CD14-positive monocyte (primary cell): ENCODE measurements around the gene MVB12B. TPM values are rescaled to one million over a fixed set of nuclear protein-coding genes. Genes with fewer than 3 reads are reported as not detected.

Experiments
- DNase-seq, 3 donors: peaks; one replicate each; pipeline ENCODE4 v3.0.0-alpha.2; 2011 to 2022
- H2AFZ ChIP-seq: 2 replicates; pipeline ENCODE4 v1.6.0; 2012; ENCODE audit warnings: mild to moderate bottlenecking, low read depth, low read length, inconsistent platforms; ENCODE audit not compliant: insufficient read depth, poor library complexity, severe bottlenecking
- H3K27ac ChIP-seq, 2 donors: 1 replicate in 1 of 2; 2 replicates in 1 of 2; pipeline ENCODE4 v1.5.1; 2012 to 2013; ENCODE audit warnings: low read length in 2 of 2, control low read depth in 1 of 2, inconsistent platforms in 1 of 2, low read depth in 1 of 2, mild to moderate bottlenecking in 1 of 2
- H3K27me3 ChIP-seq, 2 donors: one replicate each; pipeline versions ENCODE4 v1.6.0 to v1.6.1; 2011 to 2013; ENCODE audit warnings: low read length in 2 of 2; ENCODE audit not compliant: control insufficient read depth in 2 of 2, insufficient read depth in 2 of 2
- H3K36me3 ChIP-seq, 2 donors: replicated peaks in 1 of 2; 1 replicate in 1 of 2; 2 replicates in 1 of 2; pipeline versions ENCODE4 v1.5.1 to v1.6.1; 2012 to 2013; ENCODE audit warnings: low read length in 2 of 2, control low read depth in 1 of 2, inconsistent platforms in 1 of 2, mild to moderate bottlenecking in 1 of 2; ENCODE audit not compliant: insufficient read depth in 2 of 2, control insufficient read depth in 1 of 2
- H3K4me1 ChIP-seq, 2 donors: 1 replicate in 1 of 2; 2 replicates in 1 of 2; pipeline versions ENCODE4 v1.5.1 to v1.6.1; 2012 to 2013; ENCODE audit warnings: low read length in 2 of 2, control low read depth in 1 of 2, inconsistent platforms in 1 of 2, mild to moderate bottlenecking in 1 of 2, moderate library complexity in 1 of 2; ENCODE audit not compliant: insufficient read depth in 2 of 2, control insufficient read depth in 1 of 2
- H3K4me2 ChIP-seq: replicated peaks from 2 replicates; pipeline ENCODE3; 2012; ENCODE audit warnings: low read length, moderate library complexity, mild to moderate bottlenecking; ENCODE audit not compliant: poor library complexity, severe bottlenecking; ENCODE audit errors: extremely low read depth
- H3K4me3 ChIP-seq, 3 experiments: fragments of 200-600 bp in 1 of 3; sonication (generic) in 1 of 3; replicated peaks in 1 of 3; 1 replicate in 2 of 3; 2 replicates in 1 of 3; pipeline ENCODE4 v1.5.1; 2011 to 2013; ENCODE audit warnings: low read length in 3 of 3, mild to moderate bottlenecking in 3 of 3, control low read depth in 2 of 3, low read depth in 2 of 3, inconsistent platforms in 1 of 3, moderate library complexity in 1 of 3
- H3K79me2 ChIP-seq: 2 replicates; pipeline ENCODE4 v1.6.0; 2012; ENCODE audit warnings: mild to moderate bottlenecking, control low read depth, inconsistent platforms, low read length, moderate library complexity; ENCODE audit not compliant: insufficient read depth
- H3K9ac ChIP-seq: 2 replicates; pipeline ENCODE4 v1.6.0; 2017; ENCODE audit warnings: low read length, mild to moderate bottlenecking; ENCODE audit not compliant: insufficient read depth, poor library complexity, severe bottlenecking
- H3K9me3 ChIP-seq, 2 donors: replicated peaks in 1 of 2; 1 replicate in 1 of 2; 2 replicates in 1 of 2; pipeline versions ENCODE4 v1.5.1 to v1.6.1; 2012 to 2013; ENCODE audit warnings: low read length in 2 of 2, control low read depth in 1 of 2; ENCODE audit not compliant: control insufficient read depth in 1 of 2, insufficient read depth in 1 of 2
- H4K20me1 ChIP-seq: 2 replicates; pipeline ENCODE4 v1.6.0; 2012; ENCODE audit warnings: mild to moderate bottlenecking, low read length, control low read depth, moderate library complexity; ENCODE audit not compliant: insufficient read depth
- H3K27ac Mint-ChIP-seq, 7 donors: one replicate each; pipeline ENCODE4 v1.8.0; 2020; ENCODE audit warnings: mild to moderate bottlenecking in 7 of 7, mixed read lengths in 7 of 7, moderate library complexity in 6 of 7, inconsistent platforms in 2 of 7
- H3K27me3 Mint-ChIP-seq, 3 donors: one replicate each; pipeline ENCODE4 v1.8.0; 2021 to 2022; ENCODE audit warnings: low read depth in 3 of 3, mild to moderate bottlenecking in 3 of 3, mixed read lengths in 3 of 3, moderate library complexity in 3 of 3, inconsistent platforms in 1 of 3
- H3K36me3 Mint-ChIP-seq, 2 donors: one replicate each; pipeline ENCODE4 v1.8.0; 2020; ENCODE audit warnings: mixed read lengths in 2 of 2, inconsistent platforms in 1 of 2, mild to moderate bottlenecking in 1 of 2
- H3K4me1 Mint-ChIP-seq: one replicate; pipeline ENCODE4 v1.8.0; 2020; ENCODE audit warnings: mild to moderate bottlenecking, mixed read lengths
- H3K4me3 Mint-ChIP-seq, 2 donors: one replicate each; pipeline ENCODE4 v1.8.0; 2020; ENCODE audit warnings: mild to moderate bottlenecking in 2 of 2, mixed read lengths in 2 of 2, moderate library complexity in 1 of 2
- H3K9me3 Mint-ChIP-seq, 7 donors: one replicate each; pipeline ENCODE4 v1.8.0; 2020 to 2022; ENCODE audit warnings: mixed read lengths in 7 of 7, mild to moderate bottlenecking in 6 of 7, moderate library complexity in 6 of 7, inconsistent platforms in 2 of 7
- WGBS: methylation state at CpG from one replicate; pipeline ENCODE4 v1.1.5; 2013; ENCODE audit warnings: missing lambda C conversion rate; ENCODE audit not compliant: insufficient coverage; 5-methylcytosine and 5-hydroxymethylcytosine counted together
- intact Hi-C, 2 donors: fragments of 100-400 bp; cut with micrococcal nuclease; formaldehyde crosslinking; loops; one replicate each; pipeline versions ENCODE4 v1.15.0 to v1.15.1; 2023
- polyA plus RNA-seq, 3 donors: library from polyadenylated mRNA; depleted of rRNA in 1 of 3; unstranded in 2 of 3; stranded (reverse) in 1 of 3; fragments of 300-500 nt in 2 of 3; fragments of >200 nt in 1 of 3; fragmentation: Illumina TruSeq in 2 of 3; gene quantifications; 1 replicate in 2 of 3; 2 replicates in 1 of 3; pipeline ENCODE4 v1.2.3, GENCODE V29; 2012 to 2021
- TF ChIP-seq, protein P1 (sequence below): fragments of 200-600 bp; IDR thresholded peaks from one replicate; pipeline ENCODE4 v1.8.0; 2022; ENCODE audit warnings: antibody characterized with exemption, mild to moderate bottlenecking

The MVB12B gene
- polyA plus RNA-seq, 3 donors = 2.8 to 8.1 (median 3.5) TPM

DNA sequence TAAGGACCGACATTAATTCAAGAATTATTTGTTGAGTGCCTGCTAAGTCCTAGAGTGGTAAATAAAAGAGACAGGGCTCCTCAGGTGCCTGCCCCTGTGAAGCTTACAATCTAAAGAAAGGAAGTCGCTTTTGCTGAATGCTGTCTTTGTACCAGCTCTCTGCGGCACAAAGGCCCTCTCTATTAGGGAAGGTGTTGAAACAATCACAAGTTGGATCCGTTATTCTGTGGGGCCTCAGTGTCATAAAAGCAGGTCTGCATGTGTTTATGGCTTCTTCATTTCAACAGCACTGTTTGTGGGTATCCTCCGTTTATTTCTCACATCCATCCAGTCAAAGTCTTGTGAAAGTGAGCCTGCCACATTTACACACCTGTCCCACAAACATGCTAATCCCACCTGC, 7.0 kb upstream of the MVB12B start:
- intact Hi-C loops = loop anchor here (5.0 kb wide), 4 partner anchors 78 to 173 kb away; no protein-coding TSS in a partner anchor
- Histone ChIP-seq H3K27ac (no peak overlapping the region), H3K4me3 (no peak overlapping the region), H3K27me3 (no peaks in the 10 kb centered on the region), H3K36me3 (no peaks in the 10 kb centered on the region), H3K9me3 (peaks cover 6 to 8% of the 10 kb centered on the region in 2 donors), H2AFZ (no peak overlapping the region), H3K9ac (no peak overlapping the region), H4K20me1 (no peaks in the 10 kb centered on the region), H3K4me1 (no peaks in the 10 kb centered on the region), H3K4me2 (no peak overlapping the region), H3K79me2 (no peaks in the 10 kb centered on the region)
- no peaks in the 10 kb centered on the region for H3K36me3 Mint-ChIP-seq
- H3K27ac Mint-ChIP-seq = no peak overlapping the region
- H3K4me1 Mint-ChIP-seq = peaks cover 6% of the 10 kb centered on the region
- DNase-seq = no peak
- no peak overlapping the region for H3K4me3 Mint-ChIP-seq
- peaks cover 0 to 4% (median 1%) of the 10 kb centered on the region in 3 donors for H3K27me3 Mint-ChIP-seq
- 68% methylated on average over 4 of the region's 5 CpGs for WGBS
- H3K9me3 Mint-ChIP-seq = peaks cover 3 to 14% (median 11%) of the 10 kb centered on the region in 7 donors
- TF ChIP-seq, protein P1, sequence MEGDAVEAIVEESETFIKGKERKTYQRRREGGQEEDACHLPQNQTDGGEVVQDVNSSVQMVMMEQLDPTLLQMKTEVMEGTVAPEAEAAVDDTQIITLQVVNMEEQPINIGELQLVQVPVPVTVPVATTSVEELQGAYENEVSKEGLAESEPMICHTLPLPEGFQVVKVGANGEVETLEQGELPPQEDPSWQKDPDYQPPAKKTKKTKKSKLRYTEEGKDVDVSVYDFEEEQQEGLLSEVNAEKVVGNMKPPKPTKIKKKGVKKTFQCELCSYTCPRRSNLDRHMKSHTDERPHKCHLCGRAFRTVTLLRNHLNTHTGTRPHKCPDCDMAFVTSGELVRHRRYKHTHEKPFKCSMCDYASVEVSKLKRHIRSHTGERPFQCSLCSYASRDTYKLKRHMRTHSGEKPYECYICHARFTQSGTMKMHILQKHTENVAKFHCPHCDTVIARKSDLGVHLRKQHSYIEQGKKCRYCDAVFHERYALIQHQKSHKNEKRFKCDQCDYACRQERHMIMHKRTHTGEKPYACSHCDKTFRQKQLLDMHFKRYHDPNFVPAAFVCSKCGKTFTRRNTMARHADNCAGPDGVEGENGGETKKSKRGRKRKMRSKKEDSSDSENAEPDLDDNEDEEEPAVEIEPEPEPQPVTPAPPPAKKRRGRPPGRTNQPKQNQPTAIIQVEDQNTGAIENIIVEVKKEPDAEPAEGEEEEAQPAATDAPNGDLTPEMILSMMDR = no peak

DNA sequence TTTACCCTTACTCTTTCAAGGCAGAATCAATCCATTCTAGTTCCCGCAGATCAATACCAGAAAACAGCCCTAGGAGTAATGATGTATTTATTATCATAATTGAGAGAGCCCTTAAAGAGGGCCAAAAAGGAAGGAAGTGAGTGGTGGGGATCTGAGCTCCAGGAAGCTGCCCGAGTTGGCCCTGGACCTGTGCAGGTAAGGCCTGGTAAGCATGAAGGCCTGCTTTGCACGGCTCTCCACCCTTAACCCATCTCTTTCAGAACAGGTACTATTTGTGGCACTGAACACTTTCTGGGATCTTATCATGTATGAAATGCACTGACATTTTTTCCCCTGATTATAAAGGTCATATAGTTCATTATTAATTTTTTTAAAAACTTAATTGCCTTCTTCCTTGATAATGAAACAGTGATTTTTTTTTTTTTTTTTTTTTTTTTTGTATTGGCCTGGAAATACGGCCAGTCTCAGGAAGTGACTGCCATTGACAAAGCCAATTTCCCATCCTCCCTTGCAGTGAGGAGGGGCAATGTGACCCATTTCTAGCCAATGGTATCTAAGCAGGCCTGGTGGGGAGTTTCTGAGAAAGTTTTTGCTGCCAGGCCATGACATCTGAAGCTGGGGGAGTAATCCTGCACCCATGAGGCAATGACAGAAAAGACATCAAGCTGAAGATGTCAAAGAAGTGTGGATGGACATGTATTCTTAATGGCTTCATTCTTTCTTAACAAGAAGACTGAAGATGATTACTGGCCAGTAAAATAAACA, 6.3 kb upstream of the MVB12B start:
- DNase-seq = peak in 1 of 3 donors; percentile 22
- no peaks in the 10 kb centered on the region for H4K20me1 ChIP-seq
- Mint-ChIP-seq H3K27me3 (peaks cover 0 to 2% (median 1%) of the 10 kb centered on the region in 3 donors), H3K4me1 (peaks cover 6% of the 10 kb centered on the region), H3K36me3 (no peaks in the 10 kb centered on the region), H3K4me3 (no peak overlapping the region), H3K9me3 (peaks cover 3 to 18% (median 13%) of the 10 kb centered on the region in 7 donors), H3K27ac (no peak overlapping the region)
- no CpG with 5 or more reads among the region's 4 CpGs for WGBS
- no peak overlapping the region for H3K4me2 ChIP-seq
- intact Hi-C loops = no loop called here
- H3K27me3 ChIP-seq = no peaks in the 10 kb centered on the region
- no peaks in the 10 kb centered on the region for H3K4me1 ChIP-seq
- H2AFZ ChIP-seq = no peak overlapping the region
- H3K36me3 ChIP-seq = no peaks in the 10 kb centered on the region
- no peak overlapping the region for H3K27ac ChIP-seq
- peaks cover 6 to 8% of the 10 kb centered on the region in 2 donors for H3K9me3 ChIP-seq
- no peak overlapping the region for H3K9ac ChIP-seq
- H3K79me2 ChIP-seq = no peaks in the 10 kb centered on the region
- TF ChIP-seq, protein P1 = no peak
- no peak overlapping the region for H3K4me3 ChIP-seq
